GM18951 (cell line): ENCODE results near the gene RD3L.

ENCODE experiments used
- POLR2A ChIP-seq: IDR thresholded peaks from 4 replicates; pipeline ENCODE4 v1.6.1; 2011; ENCODE audit warnings: mild to moderate bottlenecking; ENCODE audit not compliant: insufficient read length, insufficient read depth; ENCODE audit errors: extremely low read depth
- in situ Hi-C: fragments of 300-500 bp; cut with MboI; formaldehyde crosslinking; loops from one replicate; pipeline ENCODE4 v1.12.0; 2022; ENCODE audit warnings: low sequenced_read_pairs, mixed read lengths, inconsistent platforms; ENCODE audit not compliant: unreplicated experiment

RD3L gene

DNA sequence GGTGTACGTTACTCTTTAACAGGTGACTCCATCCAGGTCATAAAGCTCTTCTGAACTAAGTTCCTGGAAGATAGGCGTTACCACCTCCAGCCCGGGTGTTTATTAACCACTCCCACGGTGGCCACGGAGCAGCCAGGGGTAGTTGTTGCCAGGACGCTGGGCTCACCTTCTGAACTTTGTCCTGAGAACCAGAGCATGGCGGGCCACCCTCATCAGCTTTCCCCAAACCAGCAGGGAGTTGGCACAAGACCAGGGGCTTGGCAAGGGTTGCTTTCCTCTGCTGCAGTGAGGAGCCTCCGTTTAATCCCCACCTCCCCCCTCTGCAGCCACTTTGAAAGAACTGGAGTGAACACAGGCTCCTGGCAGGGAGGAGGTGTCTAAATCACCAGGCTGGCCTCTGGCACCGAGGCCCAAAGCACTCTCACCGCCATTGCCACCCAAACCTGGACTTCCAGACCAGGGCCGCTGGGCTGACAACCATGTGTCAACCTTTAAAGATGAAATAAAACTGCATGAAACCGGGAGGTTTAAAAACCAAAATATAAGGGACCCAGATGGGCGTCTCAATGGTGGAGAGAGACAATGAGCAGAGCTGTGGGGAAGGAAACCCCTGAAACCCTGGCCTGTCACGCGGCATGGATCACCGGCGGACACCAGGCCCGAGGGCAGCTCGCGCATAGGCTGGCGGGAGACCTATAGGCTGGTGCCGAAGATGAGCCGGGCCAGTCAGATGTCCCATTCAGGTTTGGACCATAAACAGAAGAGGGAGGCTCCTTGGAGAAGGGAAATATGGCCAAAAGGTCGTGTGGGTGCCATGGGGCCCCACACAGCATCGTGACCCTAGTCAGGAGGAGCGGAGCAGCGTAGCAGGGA lies 45.0 kb downstream of the RD3L start:
- in situ Hi-C loops: no loop called here
- TF ChIP-seq POLR2A: no peak

DNA sequence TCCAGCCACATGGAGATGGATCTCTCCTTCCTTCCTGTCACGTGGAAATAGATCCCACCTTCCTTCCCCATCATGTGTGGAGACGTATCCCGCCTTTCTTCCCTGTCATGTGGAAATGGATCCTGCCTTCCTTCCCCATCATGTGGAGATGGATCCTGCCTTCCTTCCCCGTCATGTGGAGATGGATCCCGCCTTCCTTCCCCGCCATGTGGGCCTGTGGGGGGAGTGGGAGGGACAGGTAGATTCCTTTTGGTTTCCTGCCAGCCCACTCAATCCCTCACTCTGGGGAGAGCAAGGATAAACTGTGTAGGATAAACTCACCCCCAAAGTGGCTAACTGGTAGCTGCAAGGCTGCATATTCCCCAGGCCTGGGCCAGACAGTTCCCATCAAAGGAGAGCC lies 45.8 kb downstream of the RD3L start:
- no peak for TF ChIP-seq POLR2A
- in situ Hi-C loops: no loop called here

DNA sequence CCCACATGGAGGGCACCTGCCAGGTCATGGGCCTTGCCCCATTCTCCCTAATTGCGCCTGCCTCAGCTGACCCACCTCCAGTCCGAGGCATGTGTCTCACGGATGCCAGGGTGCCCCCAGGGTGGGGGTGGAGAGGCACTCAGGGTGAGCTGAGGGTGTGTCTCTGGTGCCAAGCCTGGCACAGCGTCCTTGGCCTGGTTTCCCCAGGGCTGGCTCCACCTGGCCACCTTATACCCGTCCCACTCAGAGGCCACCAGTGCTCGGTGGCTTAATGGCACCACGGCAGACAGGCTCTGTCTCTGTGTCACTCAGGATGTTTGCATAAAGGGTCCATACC lies 47.6 kb downstream of the RD3L start:
- in situ Hi-C loops: no loop called here
- no peak for TF ChIP-seq POLR2A

DNA sequence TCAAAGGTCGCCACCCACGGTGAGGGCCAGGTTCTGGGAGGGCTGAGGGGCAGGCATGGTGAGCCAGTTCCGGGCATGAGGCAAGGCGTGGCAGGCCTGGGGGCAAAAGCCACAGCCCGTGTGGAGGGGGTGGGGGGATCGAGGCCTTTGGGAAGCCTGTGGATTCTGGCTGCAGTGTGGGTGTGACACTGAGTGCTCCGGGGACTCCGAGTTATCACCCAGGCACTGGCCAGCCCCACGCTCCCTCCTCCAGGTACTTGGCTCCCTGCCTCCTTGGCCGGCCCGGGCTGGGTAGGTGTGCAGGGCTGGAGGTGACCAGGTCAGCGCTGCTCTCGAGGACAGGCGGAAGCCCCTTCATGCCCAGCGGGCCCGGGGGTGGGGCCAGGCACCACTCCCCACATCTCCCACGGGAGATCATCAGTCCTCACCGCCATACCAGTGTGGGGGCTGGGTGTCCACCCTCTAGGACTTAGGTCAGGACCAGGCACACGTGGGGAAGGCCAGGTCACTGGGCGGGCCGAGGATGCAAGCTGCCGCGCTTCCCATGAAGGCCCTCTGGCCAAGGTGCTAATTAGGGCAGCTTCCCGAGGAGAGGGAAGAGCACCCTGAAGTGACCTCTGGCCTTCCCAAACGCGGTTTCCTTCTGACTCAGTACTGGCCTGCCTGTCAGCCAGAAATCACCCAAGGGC lies 48.2 kb downstream of the RD3L start:
- no peak for TF ChIP-seq POLR2A
- in situ Hi-C loops: no loop called here

DNA sequence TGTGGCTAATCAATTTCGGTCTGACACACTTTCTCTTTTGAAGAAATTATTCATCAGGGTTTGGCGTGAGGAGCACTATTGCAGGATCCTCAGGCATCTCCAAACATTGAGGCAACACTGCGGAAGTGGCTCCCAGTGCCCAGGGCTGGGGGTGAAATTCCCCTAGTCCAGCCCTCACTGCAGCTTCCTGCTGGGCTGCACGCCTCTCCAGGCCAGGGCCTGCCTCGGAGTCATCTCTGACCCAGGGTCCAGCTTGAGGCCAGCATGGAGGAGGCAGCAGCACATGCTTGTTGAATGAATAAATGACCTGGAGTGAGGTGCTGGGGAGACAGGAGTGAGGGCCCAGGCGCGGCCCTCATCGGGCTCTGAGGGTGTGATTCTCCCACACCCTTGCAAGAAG lies 50.1 kb downstream of the RD3L start:
- TF ChIP-seq POLR2A: no peak
- in situ Hi-C loops: no loop called here

DNA sequence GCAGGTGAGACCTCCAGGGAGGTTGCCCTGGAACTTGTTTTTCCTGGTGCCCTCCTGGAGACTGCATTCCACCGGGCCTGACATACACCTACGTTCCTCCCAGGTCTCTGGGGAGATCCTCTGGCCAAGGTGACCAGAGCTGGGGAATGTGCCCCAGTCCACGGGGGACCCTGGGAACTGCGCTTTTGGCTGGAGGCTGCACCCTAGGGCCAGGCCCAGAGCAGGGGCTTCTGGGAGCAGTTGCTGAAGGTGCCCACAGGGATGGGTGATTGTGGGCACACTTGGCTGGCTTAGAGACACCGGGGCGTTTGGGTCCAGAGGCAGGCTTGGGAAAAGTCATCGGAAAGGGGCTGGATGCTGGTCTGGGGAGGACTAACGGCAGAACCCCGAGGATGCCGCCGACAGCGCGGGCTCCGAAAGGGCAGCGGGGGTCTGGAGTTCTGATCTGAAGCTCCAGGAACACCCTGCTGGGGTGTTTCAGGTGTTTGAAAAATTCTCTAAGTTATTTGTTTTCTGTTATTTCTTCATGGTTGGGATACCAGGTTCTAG lies 50.6 kb downstream of the RD3L start:
- in situ Hi-C loops: no loop called here
- no peak for TF ChIP-seq POLR2A

DNA sequence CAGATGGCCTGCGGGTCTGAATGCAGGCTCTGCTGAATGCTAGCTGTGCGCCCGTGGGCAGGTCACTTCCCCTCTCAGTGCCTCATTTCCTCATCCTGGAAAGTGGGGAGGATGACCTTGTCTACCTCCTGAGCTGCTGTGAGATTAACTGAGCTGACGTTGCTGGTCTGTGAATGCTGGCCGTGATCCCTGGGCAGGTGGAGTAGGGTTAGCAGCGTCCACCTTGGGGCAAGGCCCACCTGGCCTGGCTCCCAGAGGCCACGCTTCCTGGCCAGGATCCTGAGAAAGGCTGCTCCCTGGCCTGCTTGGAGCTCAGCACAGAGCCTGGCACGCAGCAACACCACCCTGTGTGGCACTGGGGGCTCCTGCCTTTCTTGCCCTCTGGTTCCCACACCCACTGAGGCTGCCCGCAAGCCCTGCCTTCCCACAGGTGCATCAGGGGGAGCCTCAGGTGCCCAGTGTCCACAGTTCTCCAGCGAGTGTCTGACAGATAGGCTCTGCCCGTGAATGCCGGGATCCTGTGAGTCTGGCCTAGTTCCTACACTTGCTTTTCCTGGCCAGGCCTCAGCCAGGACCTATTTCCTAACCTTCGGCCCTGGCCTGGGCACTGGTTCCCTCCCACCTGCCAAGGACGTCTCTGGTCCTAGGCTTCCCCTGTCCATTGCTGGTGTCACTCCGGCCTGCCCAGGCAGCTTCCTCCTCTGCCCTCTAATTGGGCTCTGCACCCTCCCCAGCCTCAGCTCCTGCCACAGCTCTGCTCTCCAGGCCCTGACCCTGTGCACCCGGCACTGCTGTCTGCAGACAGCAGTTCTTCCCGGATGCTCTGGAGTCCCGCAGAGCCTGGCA lies 51.3 kb downstream of the RD3L start:
- in situ Hi-C loops: no loop called here
- TF ChIP-seq POLR2A: no peak
